Jurkat, Clone E6-1 (cell line): Measurements from ENCODE around the gene LRBA.
"Not testable (repeated sequence)": the region's sequence is repeated elsewhere in the genome, so short reads cannot be mapped to it uniquely, and the experiment has no call there.

ENCODE experiments used
- DNase-seq: peaks from one replicate; pipeline ENCODE4 v3.0.0-alpha.2; 2011; ENCODE audit warnings: low read depth, low spot score
- H3K4me3 ChIP-seq: 2 replicates; pipeline ENCODE4 v1.5.1; 2011; ENCODE audit warnings: mild to moderate bottlenecking, low read length, control low read depth, moderate library complexity

LRBA gene

DNA sequence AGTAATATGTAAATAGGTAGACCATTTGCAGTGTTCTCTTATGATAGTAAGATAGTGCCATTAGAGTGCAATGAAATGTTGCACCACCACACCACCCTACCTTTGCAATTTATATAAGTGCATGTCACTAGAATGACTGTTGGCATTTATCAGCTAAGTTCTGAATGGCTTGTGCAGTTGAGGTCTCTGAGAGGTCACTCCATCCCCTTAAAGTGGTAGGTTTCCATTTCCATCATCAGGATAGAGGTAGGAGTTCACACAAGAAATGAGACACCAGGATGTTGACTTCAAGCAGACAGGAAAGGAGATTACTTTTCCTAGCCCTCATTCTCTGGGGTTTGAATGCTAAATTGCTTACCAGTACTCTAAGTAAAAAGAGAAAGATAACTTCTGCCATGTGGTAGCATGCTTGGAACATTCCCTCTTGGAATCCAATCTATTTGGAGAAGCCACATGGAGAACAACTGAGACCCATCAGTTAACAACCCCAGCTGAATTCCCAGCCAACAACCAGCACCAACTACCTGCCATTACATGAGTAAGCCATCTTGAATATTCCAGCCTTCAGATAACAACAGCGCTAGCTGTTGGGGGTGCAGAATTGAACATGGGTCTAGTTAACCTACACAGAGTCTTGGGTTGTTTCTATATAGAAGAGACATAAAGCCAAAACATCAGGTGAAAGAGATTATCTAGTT is 6.7 kb upstream of the LRBA start:
- H3K4me3 ChIP-seq, result no peak overlapping the region
- DNase-seq, result no peak

DNA sequence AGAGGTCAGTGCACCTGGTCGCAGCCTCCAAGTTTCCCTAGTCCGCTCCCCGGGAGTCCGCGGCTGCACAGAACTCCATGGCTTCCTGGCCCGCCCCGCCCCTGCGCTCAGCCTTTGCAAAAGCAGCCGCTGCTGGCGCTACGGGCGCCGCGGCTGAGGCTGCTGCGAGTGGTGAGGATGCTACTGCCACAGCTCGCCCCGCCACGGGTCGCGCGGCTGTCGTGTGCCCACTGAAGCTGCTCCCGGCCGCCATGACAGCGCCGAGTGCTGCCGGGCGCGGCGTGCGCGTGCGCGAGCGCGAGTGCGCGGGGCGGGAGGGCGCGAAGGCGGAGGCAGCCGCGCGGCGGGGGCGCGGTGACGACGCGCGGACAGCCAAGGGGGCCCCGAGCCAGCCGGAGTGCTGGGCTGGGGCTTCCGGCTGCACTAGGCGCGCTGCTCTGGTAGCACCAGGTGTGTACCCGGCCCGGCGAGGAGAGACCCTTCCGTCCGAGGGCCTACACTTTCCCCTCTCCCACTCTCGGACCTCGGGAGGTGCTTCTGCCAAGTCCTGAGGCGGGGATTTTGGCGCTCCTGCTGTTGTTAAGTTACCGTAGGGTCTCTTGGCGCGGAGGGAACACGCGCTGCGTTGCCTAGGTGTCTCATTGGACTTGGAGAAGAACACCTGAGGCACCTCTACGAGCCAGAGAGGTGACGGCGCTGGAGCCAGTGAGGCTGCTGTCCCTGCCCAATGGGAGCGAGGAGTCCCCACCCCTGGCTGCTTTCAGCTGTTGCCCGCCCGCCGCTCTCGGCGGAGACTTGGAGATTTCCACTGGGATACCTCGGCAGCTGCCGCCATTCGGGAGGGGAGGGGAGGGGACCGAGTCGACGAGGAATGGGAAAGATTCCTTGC is 619 bp upstream of the LRBA start:
- peak overlapping the region; percentile 94 for H3K4me3 ChIP-seq
- peak; percentile 59 for DNase-seq

DNA sequence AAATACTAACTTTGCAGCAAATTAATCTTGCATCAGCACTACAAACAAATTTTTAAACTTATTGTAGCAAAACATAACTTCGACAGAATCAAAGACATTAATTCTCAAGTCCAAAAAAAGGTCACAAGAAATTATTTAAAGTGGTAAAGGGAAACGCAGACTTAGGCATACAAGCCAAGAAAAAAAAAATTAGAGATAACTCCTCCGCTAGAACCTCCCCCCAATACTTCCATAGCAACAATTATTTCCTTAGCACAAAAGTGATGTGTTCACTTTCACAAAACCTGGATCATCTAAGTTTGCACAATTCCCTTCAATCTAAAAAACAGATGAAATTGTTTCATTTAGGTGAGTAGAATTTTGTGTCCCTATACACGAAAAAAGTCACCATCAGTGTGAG is 1.1 kb downstream of the LRBA start:
- peak overlapping the region; percentile 94 for H3K4me3 ChIP-seq
- no peak for DNase-seq

DNA sequence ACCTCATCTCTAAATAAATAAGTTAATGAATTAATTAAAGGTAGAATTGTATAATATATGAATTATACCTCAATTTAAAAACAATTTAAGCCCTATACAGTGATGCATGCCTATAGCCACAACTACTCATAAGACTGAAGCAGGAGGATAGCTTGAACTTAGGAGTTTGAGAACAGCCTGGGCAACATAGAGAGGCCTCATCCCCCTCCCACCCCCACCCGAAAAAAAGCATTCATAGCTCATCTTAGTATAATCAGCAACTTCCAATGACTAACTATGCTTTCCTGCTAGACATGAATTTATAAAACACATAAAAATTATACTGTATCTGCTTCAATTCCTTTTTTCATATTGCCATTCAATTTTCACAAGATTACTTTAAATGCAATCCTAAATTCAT is 1.6 kb downstream of the LRBA start:
- H3K4me3 ChIP-seq, result no peak overlapping the region
- DNase-seq, result no peak

DNA sequence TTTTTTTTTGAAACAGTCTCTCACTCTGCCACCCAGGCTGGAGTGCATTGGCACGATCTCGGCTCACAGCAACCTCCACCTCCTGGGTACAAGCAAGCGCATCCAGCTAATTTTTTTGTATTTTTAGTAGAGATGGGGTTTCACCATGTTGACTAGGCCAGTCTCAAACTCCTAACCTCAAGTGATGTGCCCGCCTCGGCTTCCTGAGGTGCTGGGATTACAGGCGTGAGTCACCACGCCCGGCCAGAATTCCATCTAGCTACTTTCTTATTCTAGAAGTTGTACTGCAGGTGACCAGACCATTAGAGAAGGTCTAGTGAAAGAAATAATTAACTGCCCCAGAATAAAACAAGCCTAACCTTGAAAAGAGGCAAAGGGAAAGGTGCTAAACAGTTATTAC is 2.3 kb downstream of the LRBA start:
- H3K4me3 ChIP-seq, result no peak overlapping the region
- DNase-seq, result no peak

DNA sequence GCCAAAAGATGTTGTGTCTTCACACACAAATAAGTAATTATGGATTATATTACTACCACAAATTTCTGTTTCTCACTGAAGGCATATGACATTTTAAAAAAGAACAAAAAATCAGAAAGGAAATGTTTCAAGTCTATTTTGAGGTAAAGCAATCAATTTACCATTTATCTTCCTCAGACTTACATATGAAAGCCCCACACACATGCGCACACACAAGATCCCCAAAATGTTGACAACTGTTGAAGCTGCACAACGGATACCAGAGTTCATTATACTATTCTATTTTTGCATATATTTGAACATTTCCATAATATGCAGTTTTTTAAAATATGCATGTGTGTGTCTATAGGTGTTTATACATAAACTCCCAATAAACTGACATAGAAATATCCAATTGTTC is 2.7 kb downstream of the LRBA start:
- DNase-seq, result no peak

DNA sequence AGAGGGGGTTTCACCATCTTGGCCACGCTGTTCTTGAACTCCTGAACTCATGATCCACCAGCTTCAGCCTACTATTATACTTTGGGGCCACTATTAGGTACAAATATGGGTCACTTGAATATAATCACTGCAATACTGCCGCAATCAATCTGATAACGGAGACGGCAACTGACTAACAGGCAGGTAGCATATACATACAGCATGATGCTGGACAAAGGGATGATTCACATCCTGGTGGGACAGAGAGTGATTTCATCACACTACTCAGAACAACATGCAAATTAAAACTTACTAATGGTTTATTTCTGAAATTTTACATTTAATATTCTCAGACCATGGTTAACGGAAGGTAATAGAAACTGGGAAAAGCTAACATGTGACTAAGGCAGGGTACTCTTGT is 10.9 kb downstream of the LRBA start:
- no peak overlapping the region for H3K4me3 ChIP-seq
- no peak for DNase-seq

More for the DNA sequence above, 2.7 kb downstream of the LRBA start:
- H3K4me3 ChIP-seq, result no peak overlapping the region

DNA sequence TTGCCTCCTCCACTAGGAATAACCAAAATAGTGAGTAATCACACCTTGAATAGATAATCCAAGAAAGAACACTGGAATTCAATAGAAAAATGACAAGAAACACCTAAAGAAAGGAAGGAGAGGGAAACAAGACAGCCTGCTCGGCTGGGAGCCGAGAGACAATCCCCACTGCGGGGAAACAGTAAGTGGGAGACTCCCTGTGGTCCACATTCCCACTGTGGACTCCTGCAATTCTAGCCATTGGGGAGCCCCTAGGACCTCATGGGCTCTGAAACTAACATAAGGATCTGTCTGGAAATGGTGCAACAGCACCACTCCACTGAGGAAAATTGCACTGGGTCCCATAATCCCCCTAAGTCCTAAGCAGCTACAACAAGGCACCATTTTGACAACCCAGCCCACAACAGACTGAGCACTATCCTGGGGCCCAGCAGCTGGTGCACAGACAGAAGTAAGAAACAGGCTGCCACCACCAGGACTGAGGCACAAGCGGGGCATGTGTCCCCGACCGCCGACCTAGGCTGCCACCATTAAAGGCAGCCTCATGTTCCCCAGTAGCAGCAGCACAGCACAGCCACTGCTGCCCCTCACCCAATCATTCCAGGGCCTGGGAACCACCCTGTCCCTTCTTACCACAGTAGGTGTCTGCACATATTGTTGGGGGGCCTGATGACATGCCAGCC is 14.2 kb downstream of the LRBA start:
- no peak for DNase-seq
- no peak overlapping the region for H3K4me3 ChIP-seq

DNA sequence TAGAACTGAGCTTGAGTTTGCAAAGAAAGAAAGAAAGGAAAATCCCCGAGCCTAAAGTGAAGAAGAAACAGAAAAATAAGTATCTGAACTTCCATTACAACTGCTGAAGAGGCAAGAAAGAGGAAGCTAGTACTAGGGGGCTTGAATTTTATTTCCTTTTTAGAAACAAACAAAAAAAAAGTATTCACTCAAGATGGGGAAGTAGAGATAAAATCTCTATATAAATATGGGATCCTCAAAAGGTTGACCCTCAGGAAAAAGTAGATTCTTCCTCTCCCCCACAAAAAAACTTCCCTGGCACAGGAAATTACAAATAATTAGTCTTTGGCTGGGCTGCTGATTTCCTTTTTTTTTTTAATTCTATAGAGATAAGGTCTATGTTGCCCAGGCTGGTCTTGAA is 16.0 kb downstream of the LRBA start:
- no peak overlapping the region for H3K4me3 ChIP-seq
- no peak for DNase-seq

DNA sequence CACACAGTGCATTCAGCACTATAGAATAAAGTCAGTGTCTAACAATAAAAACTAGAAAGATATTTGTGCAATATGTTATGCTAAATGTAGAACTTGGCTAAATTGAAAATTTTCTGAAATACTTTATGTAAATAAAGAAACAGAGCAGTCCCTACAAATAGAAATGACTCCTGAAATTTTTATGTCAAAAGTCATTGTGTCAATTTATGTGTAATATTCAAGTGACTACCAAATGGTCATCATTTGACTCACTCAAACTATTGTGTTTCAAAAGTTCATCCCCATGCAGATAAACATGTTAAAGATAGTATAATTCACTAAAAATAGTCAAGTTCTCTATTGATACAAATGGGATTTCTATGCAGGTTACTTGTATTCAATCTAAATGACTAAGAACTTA is 17.9 kb downstream of the LRBA start:
- no peak overlapping the region for H3K4me3 ChIP-seq
- no peak for DNase-seq

DNA sequence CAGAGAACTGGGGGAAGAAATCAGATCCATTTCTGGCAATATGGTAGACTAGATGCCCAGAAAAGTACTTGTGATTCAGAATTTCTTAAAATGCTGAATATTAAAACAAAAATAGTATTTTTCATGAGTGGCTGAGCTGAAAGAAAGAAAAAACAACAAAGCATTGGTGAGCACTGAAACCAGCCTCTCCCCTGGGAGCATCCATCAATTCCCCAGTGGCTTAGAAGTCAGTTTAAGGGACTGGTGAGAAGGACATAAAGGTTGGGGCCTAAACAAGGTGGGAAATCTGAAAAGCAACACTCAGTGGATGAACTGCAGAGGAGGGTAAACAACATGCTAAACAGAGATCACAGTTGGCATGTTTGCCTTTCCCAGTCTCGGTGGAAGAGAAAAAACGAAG is 20.4 kb downstream of the LRBA start:
- DNase-seq, result no peak
- H3K4me3 ChIP-seq, result no peak overlapping the region

DNA sequence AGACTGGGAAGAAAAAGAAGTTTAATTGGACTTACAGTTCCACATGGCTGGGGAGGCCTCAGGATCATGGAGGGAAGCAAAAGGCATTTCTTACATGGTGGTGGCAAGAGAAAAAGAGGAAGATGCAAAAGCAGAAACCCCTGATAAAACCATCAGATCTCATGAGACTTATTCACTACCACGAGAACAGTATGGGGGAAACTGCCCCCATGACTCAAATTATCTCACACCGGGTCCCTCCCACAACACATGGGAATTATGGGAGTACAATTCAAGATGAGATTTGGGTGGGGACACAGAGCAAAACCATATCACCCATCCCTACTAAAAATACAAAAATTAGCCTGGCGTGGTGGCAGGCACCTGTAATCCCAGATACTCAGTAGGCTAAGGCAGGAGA is 21.5 kb downstream of the LRBA start:
- not testable (repeated sequence) for H3K4me3 ChIP-seq, DNase-seq

DNA sequence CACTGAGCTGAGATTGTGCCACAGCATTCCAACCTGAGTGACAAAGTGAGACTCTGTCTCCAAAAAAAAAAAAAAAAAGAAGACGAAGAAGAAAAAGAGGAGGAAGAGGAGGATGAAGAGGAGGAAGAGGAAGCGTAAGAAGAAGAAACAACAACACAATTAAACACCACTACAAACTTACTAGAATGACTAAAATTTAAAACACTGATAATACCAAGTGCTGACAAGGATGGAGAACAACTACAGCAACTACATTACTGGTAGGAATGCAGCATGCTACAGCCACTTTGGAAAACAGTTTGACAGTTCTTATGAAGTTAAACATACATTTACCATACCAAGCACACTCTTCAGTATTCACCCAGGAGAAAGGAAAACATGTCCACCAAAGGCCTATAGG is 24.1 kb downstream of the LRBA start:
- DNase-seq, result no peak
- H3K4me3 ChIP-seq, result no peak overlapping the region

DNA sequence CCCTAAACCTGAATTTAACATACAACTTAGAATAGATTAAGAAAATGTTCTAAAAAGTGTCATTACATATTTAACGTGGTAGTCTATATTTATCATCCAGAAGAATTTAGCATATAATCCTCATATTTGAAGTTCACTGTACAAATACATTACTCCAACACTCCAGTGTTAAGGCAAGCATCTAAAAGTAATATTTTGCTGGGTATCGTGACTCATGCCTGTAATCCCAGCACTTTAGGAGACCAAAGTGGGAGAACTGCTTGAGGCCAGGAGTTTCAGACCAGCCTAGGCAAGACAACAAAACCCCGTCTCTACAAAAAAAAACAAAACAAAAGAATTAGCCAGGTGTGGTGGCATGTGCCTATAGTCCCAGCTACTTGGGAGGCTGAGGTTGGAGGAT is 24.8 kb downstream of the LRBA start:
- no peak for DNase-seq
- H3K4me3 ChIP-seq, result no peak overlapping the region

DNA sequence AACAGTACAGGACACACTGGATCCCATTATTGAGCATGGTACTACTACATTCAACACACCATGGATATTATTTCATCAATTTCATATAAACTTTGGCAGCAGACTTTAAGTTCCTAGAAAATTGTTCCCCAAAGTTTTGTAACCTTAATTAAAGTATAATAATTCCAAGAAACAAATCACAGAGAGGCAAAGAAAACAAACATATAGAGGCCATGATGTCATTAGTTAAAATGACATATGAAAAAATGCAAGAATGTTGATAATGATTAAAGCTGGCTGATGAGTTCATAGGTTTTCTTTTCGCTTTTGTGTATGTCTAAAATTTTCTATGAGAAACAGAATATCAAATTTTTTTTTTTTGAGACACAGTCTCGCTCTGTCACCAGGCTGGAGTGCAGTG is 26.8 kb downstream of the LRBA start:
- no peak overlapping the region for H3K4me3 ChIP-seq
- DNase-seq, result no peak

DNA sequence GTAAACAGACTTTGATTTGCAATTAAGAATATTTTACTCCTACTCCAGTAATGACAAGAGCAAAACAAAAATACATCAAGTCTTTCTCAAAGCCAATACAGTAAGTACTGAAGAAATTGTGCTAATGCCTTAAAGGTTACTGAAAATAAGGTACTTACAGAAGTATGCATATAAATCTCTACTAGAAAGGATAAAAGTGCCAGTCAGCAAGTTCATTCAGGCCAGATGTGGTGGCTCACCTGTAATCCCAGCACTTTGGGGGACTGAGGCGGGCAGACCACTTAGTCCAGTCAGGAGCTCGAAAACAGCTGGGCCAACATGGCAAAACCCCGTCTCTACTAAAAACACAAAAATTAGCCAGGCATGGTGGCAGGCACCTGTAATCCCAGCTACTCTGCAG is 27.9 kb downstream of the LRBA start:
- DNase-seq, result no peak
- H3K4me3 ChIP-seq, result no peak overlapping the region

DNA sequence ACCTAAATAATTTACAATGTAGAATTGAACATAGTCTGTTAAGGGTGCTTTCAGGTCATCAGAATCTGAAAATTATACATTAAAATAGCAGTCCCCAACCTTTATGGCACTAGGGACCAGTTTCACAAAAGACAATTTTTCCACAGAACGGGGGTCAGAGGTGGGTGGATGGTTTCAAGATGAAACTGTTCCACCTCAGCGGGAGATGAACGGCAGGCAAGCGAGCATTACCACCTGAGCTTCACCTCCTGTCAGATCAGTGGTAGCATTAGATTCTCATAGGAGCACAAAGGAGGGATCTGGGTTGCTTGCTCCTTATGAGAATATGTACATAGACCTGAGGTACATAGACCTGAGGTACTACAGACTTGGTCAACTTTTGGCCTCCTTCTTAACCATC is 29.0 kb downstream of the LRBA start:
- no peak for DNase-seq
- H3K4me3 ChIP-seq, result no peak overlapping the region

DNA sequence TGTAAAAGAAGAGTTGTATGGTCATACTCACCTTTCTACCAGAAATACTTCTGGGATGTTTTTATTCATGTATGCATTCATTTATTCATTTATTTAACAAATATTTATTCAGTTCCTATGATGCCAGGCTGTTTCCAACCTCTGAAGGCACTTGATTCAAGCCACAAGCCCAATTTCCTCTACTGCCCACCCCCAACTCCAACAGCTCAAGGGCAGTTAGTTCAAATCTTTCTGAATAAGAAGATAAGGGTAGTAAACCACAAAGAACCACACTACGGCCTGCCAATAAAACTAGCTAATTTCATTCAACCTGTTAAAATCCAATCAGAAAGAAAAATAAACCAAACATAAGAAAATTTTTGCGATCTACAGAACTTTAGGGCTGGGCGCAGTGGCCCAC is 31.2 kb downstream of the LRBA start:
- no peak for DNase-seq
- H3K4me3 ChIP-seq, result no peak overlapping the region

DNA sequence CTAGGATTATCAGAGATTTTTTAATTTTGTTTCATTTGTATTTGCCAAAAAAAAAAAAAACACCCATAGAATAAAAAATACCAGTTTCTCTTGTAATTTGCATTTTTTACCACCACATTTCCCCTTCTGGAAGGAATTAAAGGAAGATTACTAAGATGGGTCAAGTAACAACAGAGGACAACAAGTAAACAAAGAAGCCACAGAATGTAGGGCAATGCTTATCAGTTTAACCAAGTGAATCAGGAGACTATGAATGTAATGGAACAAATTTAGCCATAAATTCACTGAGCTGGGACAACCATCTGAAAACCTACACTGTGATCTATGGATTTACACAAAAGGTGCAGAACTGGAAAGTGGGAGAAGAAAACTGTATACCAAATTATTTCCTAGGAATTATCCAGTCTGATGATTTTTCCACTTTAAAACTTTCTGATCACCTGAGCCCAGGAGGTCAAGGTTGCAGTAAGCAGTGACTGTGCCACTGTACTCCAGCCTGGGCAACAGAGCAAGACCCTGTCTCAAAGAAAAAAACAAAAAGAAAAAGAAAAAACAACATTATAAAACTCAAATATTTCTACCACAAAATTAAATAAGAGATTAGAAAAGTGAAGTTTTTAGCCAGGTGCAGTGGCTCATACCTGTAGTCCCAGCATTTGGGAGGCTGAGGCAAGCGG is 32.4 kb downstream of the LRBA start:
- no peak for DNase-seq
- no peak overlapping the region for H3K4me3 ChIP-seq
